DLD1 (cell line): Measurements from ENCODE around the gene ZNF142.
"Not testable (repeated sequence)": the region's sequence is repeated elsewhere in the genome, so short reads cannot be mapped to it uniquely, and the experiment has no call there.

ENCODE experiments used
- in situ Hi-C: cut with HindIII; loops from 2 replicates; pipeline ENCODE4 v1.10.0; 2017; ENCODE audit warnings: low sequenced_read_pairs

The ZNF142 gene

DNA sequence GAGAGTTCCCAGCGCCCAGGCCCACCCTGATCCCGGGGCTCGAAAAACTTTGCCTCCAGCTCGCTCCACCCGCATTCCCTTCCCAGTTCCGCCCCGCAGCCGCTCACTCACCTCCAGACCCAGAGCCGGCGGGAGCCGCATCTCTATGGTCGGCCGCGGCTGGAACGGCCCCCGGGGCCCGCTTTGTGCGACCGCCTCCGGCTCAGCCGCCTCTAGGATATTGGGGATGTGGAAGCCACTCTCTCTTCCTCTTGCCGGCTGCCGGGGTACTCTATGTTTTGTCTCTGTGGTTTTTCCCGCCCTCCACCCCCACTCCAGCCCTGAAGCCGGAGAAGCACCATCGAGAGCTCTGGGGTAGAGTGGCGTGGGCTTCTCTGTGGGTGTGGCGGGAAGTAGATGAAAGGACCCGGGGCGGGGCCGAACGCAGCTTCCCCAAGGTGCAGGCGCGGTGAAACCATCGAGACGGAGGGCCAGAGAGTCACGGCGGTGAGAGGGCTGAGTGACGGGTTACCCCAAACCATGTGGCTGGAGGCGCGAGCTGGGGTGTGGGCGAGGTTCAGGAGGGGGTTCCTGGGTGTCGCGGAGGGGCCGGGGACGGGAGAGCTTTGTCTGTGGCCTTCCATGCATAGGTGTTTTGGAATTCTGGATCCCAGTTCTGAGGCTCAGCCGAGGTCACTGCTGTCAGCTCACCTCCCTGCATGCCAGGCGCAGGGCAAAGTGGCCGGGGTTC is at the start of gene ZNF142, which contains the start of gene BCS1L:
Gene ZNF142 (minus strand): TSS at position 366 of the 730 bp plus-strand sequence. CDS start 3,194 bp downstream, outside the sequence.
Gene BCS1L (plus strand): TSS at position 426 of the 730 bp plus-strand sequence. CDS start 1,305 bp downstream, outside the sequence.
- in situ Hi-C loops, result loop anchor here (5.0 kb wide), 1 partner anchor 33 kb away; no protein-coding TSS in a partner anchor

- in situ Hi-C loops, result no loop called here
Measured at GRCh38 chr2:218708086-218708485, 48.7 kb upstream of the ZNF142 start.

- in situ Hi-C loops, result no loop called here
Measured at GRCh38 chr2:218703341-218703740, 43.9 kb upstream of the ZNF142 start.

GRCh38 chr2:218701806-218702205 is 42.4 kb upstream of the ZNF142 start:
- in situ Hi-C loops, result no loop called here

GRCh38 chr2:218698885-218699284 is 39.5 kb upstream of the ZNF142 start:
- in situ Hi-C loops, result no loop called here

DNA sequence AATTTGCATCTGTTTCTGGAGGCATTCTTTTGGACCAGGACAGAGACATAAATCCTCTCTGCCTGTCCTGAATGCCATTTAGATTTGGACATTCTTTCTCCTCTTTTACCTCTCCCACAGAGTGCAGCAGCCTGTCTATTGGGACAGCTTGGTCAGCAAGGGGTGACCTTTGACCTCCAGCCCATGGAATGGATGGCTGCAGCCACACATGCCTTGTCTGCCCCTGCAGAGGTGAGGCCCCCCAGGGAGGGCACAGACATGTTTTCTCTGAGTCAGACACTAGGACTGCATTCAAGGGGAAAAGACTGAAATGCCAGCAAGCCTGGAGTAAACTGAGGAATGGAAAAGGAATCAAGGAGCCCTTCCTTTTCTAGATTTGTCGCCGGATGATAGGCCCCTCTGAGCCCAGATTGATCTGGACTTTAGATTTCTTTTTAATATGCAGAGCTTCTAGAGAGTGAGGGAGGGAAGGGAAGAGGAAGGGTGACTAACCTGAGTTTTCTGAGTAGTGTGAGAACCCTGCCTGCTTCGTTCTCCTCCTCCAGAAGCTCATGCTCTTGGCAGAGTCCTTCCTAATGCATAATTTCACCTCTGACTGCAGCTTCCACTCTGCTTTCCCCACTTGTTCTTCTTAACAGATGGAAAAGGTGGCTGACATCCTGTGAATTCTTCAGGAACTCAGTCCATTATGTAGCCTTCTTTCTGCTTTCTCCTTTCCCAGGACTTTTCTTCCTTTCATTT is 35.2 kb upstream of the ZNF142 start:
- in situ Hi-C loops, result loop anchor here (5.0 kb wide), 1 partner anchor 37 kb away; the partner anchor contains the start of genes BCS1L and ZNF142

DNA sequence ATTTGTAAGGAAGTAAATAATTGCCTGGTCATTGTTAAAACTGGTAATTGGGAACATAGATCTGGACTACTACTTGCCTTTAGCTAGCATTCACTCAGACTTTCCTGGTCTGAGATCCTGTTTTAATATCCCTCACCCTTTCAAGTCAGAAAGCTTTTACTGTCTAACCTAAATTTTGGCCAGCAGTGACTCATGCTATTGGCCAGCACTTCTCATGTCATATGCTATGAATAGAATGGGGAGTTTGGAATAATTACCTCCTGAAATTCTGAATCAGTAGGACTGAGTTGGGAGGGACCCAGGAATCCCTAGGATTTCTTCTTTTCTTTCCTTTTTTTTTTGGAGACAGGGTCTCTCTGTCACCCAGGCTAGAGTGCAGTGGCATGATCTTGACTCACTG is 31.8 kb upstream of the ZNF142 start:
- in situ Hi-C loops, result loop anchor here (5.0 kb wide), 1 partner anchor 34 kb away; the partner anchor contains the start of genes BCS1L and ZNF142

GRCh38 chr2:218687400-218688060 is 28.1 kb upstream of the ZNF142 start:
- in situ Hi-C loops, result not testable (repeated sequence)

- in situ Hi-C loops, result no loop called here
Measured at GRCh38 chr2:218680061-218680460, 20.6 kb upstream of the ZNF142 start.

DNA sequence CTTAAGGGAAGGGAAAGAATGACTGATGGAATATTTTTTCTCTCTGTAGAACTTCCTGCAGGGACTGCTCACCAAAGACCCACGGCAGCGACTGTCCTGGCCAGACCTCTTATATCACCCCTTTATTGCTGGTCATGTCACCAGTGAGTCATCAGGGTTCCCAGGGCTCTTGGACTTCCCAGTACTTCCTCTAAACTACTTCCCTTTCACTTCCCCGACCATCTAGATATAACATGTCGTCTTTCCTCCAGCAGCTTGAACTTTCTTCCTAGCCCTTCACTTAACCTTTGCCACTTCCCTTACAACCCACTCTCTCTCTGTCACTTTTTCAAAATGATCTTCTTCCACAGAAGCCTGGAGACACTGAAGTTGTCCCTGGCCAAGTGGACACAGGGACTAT is 19.7 kb upstream of the ZNF142 start:
- in situ Hi-C loops, result no loop called here

DNA sequence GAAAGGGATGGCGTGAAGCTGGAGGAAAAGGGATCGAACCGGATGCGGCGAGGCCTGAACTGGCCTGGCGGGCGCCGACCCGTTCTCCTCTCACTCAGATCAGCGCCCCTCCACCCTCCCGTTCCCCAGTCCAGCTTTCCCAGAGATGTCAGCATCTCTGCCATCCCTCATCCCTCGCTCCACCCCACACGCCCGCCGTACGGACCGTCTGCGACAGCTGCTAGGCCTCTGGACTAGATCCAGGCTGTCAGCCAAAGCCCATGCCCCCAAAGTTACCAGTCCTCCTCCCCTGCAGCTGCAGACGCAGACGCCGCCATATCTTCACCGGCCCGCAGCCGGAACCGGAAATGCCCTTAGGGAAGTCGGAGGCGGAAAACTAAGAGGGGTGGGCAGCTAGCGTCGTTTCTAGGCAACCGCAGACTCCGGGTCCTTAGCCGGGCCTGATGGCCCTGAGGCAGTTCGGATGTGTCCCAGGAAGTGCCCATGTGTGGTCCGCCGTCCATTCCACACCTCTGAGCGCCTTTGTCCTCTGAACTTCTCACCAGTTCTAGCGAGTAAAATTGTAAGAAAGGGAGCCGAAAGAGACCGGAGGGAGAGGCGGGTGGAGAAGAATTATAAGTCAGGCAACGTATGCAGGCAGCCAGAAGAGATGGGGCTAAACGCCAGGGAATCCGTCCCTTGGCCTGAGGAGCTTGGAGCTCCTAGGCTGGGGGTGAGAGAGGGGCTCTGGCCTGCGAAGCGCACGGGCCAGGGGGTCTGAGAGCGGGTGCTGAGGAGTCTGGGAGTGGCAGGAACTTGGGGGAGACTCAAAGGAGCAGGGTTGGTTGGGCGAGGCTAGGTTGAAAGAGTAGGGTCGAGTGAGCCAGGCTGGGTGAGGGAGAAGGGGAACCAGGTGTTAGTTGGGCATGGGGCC is 12.5 kb upstream of the ZNF142 start, which contains the start of the genes RNF25 and STK36:
Gene RNF25 (minus strand): TSS at position 349 of the 913 bp plus-strand sequence. CDS start 32 bp downstream, at position 317.
Gene STK36 (plus strand): TSS at position 433 of the 913 bp plus-strand sequence. CDS start 744 bp downstream, outside the sequence.
- in situ Hi-C loops, result no loop called here

GRCh38 chr2:218671097-218671653 is 11.8 kb upstream of the ZNF142 start:
- in situ Hi-C loops, result no loop called here

GRCh38 chr2:218664653-218665052 is 5.2 kb upstream of the ZNF142 start:
- in situ Hi-C loops, result no loop called here

DNA sequence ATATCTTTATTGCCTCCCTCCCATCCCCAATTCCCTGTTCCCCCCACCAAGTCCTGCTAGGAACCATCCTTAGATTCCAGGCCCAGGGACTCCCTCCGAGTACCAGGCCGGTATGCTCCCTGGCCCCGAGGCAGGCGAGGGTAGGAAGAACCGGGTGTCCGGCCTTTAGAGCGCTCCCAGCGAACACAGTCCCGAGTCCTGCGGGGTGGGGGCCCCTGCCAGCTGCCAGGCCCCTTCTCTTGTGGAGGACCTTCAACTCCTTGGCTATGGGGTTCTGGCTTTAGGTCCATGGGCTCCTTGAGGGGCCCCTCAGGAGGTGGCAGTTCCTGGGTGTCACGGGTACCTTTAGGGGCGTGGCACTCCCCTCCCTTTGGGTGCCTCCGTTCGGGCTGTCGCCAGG is 4.5 kb upstream of the ZNF142 start:
- in situ Hi-C loops, result no loop called here

DNA sequence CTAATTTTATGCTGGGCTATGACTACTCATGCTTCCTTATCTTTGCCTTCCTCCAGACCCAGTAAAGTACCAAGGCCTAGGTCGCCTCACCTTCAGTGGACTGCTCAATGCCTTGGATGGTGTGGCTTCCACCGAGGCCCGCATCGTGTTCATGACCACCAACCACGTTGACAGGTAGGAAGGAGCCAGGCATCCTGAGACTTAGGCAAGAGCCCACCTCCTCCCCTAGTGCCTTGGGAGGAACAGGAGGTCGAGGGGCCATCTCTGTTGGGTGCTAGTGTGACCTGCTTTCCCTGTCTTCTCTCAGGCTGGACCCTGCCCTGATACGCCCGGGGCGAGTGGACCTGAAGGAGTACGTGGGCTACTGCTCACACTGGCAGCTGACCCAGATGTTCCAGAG is 3.4 kb upstream of the ZNF142 start:
- in situ Hi-C loops, result no loop called here

DNA sequence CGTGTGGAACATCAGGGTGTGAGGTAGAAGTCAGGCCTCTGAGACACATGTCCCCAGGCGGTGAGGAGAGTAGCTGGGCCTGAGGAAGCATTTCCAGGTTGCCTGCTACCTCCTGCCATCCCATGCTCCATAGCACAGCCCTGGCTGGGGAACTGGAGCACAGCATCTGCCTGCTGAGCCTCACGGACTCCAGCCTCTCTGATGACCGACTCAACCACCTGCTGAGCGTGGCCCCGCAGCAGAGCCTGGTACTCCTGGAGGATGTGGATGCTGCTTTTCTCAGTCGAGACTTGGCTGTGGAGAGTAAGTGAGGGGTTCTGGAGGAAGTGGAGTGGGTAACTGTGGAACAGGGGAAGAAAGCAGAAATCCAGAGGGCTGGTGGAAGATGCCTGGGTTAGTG is 3.0 kb upstream of the ZNF142 start:
- in situ Hi-C loops, result no loop called here

DNA sequence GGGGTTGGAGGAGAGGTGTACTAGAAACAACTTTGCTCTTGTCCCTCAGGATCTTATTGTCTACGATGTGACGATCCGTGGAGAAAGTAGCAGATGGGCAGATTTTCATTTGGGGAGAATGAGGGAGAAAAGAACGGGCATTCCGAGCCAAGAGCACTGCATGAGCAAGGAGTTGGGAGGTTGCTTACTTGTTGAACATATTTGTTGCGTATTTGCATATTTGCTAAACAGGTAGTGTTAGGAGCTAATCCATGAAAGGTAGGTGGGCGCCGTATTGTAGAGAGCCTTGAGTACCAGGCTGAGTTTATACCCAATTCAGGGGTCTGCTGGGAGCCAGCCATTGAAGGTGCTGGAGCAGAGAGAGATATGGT is 550 bp upstream of the ZNF142 start:
- in situ Hi-C loops, result loop anchor here (5.0 kb wide), 1 partner anchor 32 kb away; no protein-coding TSS in a partner anchor

DNA sequence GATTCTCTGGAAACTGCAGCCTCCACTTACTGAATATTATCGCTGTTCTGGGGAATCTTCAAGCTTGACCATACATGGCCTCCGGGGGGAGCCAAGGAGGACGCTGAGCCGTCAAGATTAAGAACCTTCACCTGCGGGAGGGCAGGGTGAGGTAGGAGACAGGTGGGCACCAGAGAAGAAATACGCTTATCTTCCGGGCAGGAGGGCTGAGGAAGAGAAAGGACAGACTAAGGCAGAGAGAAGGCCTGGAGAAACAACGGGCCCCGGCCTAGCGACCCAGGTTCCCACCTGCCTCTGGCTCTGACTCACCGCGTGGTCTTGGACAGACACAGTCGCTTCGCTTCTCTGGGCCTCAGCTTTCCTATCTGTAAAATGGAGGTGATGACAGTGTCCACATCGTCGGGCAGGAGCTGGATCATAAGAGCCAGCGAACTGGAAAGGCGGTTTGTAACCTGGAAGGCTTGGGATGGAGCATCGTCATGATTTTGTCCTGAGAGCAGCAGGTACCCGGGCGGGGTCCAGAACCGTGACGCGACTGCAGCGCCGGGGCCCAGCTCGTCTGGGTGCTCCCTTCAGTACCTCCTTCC is 659 bp downstream of the ZNF142 start:
- in situ Hi-C loops, result loop anchor here (5.0 kb wide), 1 partner anchor 34 kb away; no protein-coding TSS in a partner anchor

- in situ Hi-C loops, result loop anchor here (5.0 kb wide), 1 partner anchor 37 kb away; no protein-coding TSS in a partner anchor
Measured at GRCh38 chr2:218655751-218656150, 3.7 kb downstream of the ZNF142 start.
